Mesendoderm (in vitro differentiated cells): ENCODE data around the gene ATP1A1.

Source experiments
- DNase-seq: peaks from one replicate; pipeline ENCODE4 v3.0.0; 2013
- H2AK5ac ChIP-seq: 2 replicates; pipeline ENCODE4 v1.6.1; 2013; ENCODE audit warnings: low read length, inconsistent platforms
- H2BK120ac ChIP-seq: 2 replicates; pipeline ENCODE4 v1.6.1; 2013; ENCODE audit warnings: low read depth, mild to moderate bottlenecking, low read length, moderate library complexity, mixed read lengths
- H2BK15ac ChIP-seq: replicated peaks from 2 replicates; pipeline ENCODE4 v1.6.1; 2013; ENCODE audit warnings: low read depth, mild to moderate bottlenecking, moderate library complexity
- H2BK5ac ChIP-seq: 2 replicates; pipeline ENCODE4 v1.6.1; 2013; ENCODE audit warnings: low read length, inconsistent platforms
- H3K18ac ChIP-seq: 2 replicates; pipeline ENCODE4 v1.6.1; 2013; ENCODE audit warnings: mild to moderate bottlenecking, low read length, mixed read lengths
- H3K23ac ChIP-seq: one replicate; pipeline ENCODE4 v1.6.1; 2013; ENCODE audit warnings: low read length
- H3K27ac ChIP-seq: 2 replicates; pipeline ENCODE4 v1.5.1; 2013; ENCODE audit warnings: low read depth, mild to moderate bottlenecking, inconsistent platforms, low read length, moderate library complexity
- H3K27me3 ChIP-seq: 2 replicates; pipeline ENCODE4 v1.6.1; 2013; ENCODE audit warnings: low read length, control low read depth, mild to moderate bottlenecking, inconsistent platforms; ENCODE audit not compliant: insufficient read depth, poor library complexity
- H3K36me3 ChIP-seq: 2 replicates; pipeline ENCODE4 v1.6.1; 2013; ENCODE audit warnings: low read length, inconsistent platforms; ENCODE audit not compliant: control insufficient read depth, insufficient read depth
- H3K4ac ChIP-seq: one replicate; pipeline ENCODE4 v1.6.1; 2013; ENCODE audit warnings: low read depth, mild to moderate bottlenecking, low read length, moderate library complexity
- H3K4me1 ChIP-seq: 2 replicates; pipeline ENCODE4 v1.6.1; 2013; ENCODE audit warnings: low read depth, low read length, inconsistent platforms; ENCODE audit not compliant: control insufficient read depth
- H3K4me2 ChIP-seq: 2 replicates; pipeline ENCODE4 v1.6.1; 2013; ENCODE audit warnings: low read length
- H3K4me3 ChIP-seq: 2 replicates; pipeline ENCODE4 v1.5.1; 2013; ENCODE audit warnings: mild to moderate bottlenecking, low read length
- H3K56ac ChIP-seq: one replicate; pipeline ENCODE4 v1.6.1; 2013; ENCODE audit warnings: low read length
- H3K79me1 ChIP-seq: 2 replicates; pipeline ENCODE4 v1.6.1; 2013; ENCODE audit warnings: low read length, inconsistent platforms
- H3K79me2 ChIP-seq: 2 replicates; pipeline ENCODE4 v1.6.1; 2013; ENCODE audit warnings: mild to moderate bottlenecking, low read length; ENCODE audit not compliant: control insufficient read depth, insufficient read depth
- H3K9ac ChIP-seq: 2 replicates; pipeline ENCODE4 v1.6.1; 2013; ENCODE audit warnings: low read length, inconsistent platforms
- H4K5ac ChIP-seq: one replicate; pipeline ENCODE4 v1.6.1; 2013; ENCODE audit warnings: low read length
- H4K8ac ChIP-seq: one replicate; pipeline ENCODE4 v1.6.1; 2013; ENCODE audit warnings: low read depth, mild to moderate bottlenecking, control low read depth, low read length, moderate library complexity
- WGBS: extraction: QIAGEN DNeasy Blood & Tissue Kit; methylation state at CpG from one replicate; pipeline ENCODE4 v1.1.7; 2013; ENCODE audit warnings: low lambda C conversion rate, missing lambda C conversion rate; ENCODE audit not compliant: insufficient coverage; ENCODE audit errors: extremely low coverage; 5-methylcytosine and 5-hydroxymethylcytosine counted together

The ATP1A1 gene

GRCh38 chr1:116337398-116337797, 35.6 kb upstream of the ATP1A1 start:
- Histone ChIP-seq H3K4me3 (no peak overlapping the region), H3K27me3 (no peaks in the 10 kb centered on the region), H2BK15ac (no peak overlapping the region), H3K79me2 (no peaks in the 10 kb centered on the region), H3K4me1 (peaks cover 5% of the 10 kb centered on the region), H3K56ac (no peak overlapping the region), H3K18ac (no peak overlapping the region), H2AK5ac (no peak overlapping the region), H2BK120ac (no peak overlapping the region), H3K27ac (no peak overlapping the region), H3K23ac (no peak overlapping the region), H3K4ac (no peak overlapping the region), H3K4me2 (no peak overlapping the region), H4K5ac (no peak overlapping the region), H4K8ac (no peak overlapping the region), H3K9ac (no peak overlapping the region), H3K36me3 (no peaks in the 10 kb centered on the region), H3K79me1 (no peaks in the 10 kb centered on the region), H2BK5ac (no peak overlapping the region)
- WGBS, result no CpG with 5 or more reads among the region's 7 CpGs
- DNase-seq, result no peak

- Histone ChIP-seq H3K4me1 (peaks cover 5% of the 10 kb centered on the region), H4K5ac (no peak overlapping the region), H3K79me1 (no peaks in the 10 kb centered on the region), H2AK5ac (no peak overlapping the region), H3K36me3 (no peaks in the 10 kb centered on the region), H3K18ac (no peak overlapping the region), H4K8ac (no peak overlapping the region), H2BK15ac (no peak overlapping the region), H3K23ac (no peak overlapping the region), H3K4ac (no peak overlapping the region), H3K4me3 (no peak overlapping the region), H3K56ac (no peak overlapping the region), H3K27me3 (no peaks in the 10 kb centered on the region), H3K79me2 (no peaks in the 10 kb centered on the region), H3K4me2 (no peak overlapping the region), H2BK120ac (no peak overlapping the region), H3K9ac (no peak overlapping the region), H2BK5ac (no peak overlapping the region), H3K27ac (no peak overlapping the region)
- DNase-seq, result no peak
- no CpG with 5 or more reads among the region's 2 CpGs for WGBS
Observed at GRCh38 chr1:116338400-116338799, 34.6 kb upstream of the ATP1A1 start.

DNA sequence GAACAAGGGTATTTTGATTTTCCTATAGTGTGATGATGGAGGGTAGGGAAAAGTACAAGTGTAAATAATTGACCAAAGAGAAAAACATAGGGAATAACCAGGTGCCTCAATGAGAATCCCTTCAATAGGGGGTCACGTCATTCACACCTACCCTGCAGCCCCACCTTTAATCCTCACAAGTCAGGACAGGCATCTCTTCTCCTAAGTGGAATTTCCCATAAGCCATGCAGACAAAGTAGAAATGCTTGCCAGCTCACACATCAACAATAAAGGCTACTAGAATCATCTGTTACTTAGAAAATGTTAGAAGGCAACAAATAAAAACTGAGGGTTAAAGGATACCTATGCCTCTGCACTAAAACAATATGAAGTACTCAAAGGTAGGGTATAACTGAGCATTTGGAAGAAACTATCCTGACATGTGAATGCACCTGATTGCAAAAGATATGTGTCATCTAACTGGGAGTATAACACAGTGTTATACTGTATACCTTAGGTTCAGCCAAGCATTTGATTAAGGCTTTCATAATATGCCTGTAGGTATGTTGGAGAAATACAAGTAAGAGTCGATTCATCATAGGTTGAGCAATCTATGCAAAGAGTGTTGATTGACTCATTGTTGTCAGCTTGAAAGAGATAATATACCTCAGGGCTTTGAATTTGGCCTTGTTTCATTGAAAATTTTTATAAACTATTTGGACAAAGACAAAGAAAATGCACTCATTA, 32.4 kb upstream of the ATP1A1 start:
- no peak overlapping the region for H2BK120ac ChIP-seq

DNA sequence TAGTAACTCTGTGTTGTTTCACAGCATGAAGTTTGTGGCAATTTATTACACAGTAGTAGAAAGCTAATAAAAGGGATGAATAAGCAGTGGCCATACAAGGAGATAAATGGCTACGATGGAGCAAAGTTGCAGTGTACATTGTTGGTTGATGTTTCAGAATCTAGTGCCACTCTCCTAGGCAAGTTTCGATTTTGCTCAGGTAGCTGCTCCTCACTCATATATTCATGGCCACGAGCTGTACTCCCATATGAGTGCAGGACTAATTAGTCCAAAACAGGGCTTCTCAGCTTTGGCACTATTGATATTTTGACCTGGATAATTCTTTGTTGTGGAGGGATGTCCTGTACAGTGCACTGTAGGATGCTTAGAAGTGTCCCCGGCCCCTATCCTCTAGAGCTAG, 30.0 kb upstream of the ATP1A1 start:
- no peak for DNase-seq
- no peak overlapping the region for H3K9ac ChIP-seq
- H3K27me3 ChIP-seq, result no peaks in the 10 kb centered on the region
- H3K23ac ChIP-seq, result no peak overlapping the region
- no peak overlapping the region for H2BK5ac ChIP-seq
- no peak overlapping the region for H3K4ac ChIP-seq
- no peaks in the 10 kb centered on the region for H3K79me2 ChIP-seq
- WGBS, result no CpG with 5 or more reads among the region's 4 CpGs
- H3K27ac ChIP-seq, result no peak overlapping the region
- H3K36me3 ChIP-seq, result no peaks in the 10 kb centered on the region
- H4K8ac ChIP-seq, result no peak overlapping the region
- no peak overlapping the region for H2AK5ac ChIP-seq
- H3K18ac ChIP-seq, result no peak overlapping the region
- H4K5ac ChIP-seq, result no peak overlapping the region
- H3K4me1 ChIP-seq, result no peaks in the 10 kb centered on the region
- H3K56ac ChIP-seq, result no peak overlapping the region
- no peak overlapping the region for H2BK15ac ChIP-seq
- H3K79me1 ChIP-seq, result no peaks in the 10 kb centered on the region
- no peak overlapping the region for H3K4me3 ChIP-seq
- H3K4me2 ChIP-seq, result no peak overlapping the region
- no peak overlapping the region for H2BK120ac ChIP-seq

More for the DNA sequence above, 32.4 kb upstream of the ATP1A1 start:
- H3K9ac ChIP-seq, result no peak overlapping the region
- no peak overlapping the region for H3K56ac ChIP-seq
- H3K4ac ChIP-seq, result no peak overlapping the region
- no peaks in the 10 kb centered on the region for H3K79me2 ChIP-seq
- no peaks in the 10 kb centered on the region for H3K27me3 ChIP-seq
- no peak overlapping the region for H3K4me2 ChIP-seq
- H3K27ac ChIP-seq, result no peak overlapping the region
- DNase-seq, result no peak
- no peak overlapping the region for H2BK15ac ChIP-seq
- no CpG with 5 or more reads among the region's 2 CpGs for WGBS
- no peak overlapping the region for H2AK5ac ChIP-seq
- H3K18ac ChIP-seq, result no peak overlapping the region
- no peaks in the 10 kb centered on the region for H3K4me1 ChIP-seq
- H2BK5ac ChIP-seq, result no peak overlapping the region
- no peak overlapping the region for H4K8ac ChIP-seq
- no peak overlapping the region for H3K23ac ChIP-seq
- no peak overlapping the region for H3K4me3 ChIP-seq
- H4K5ac ChIP-seq, result no peak overlapping the region
- no peaks in the 10 kb centered on the region for H3K79me1 ChIP-seq
- no peaks in the 10 kb centered on the region for H3K36me3 ChIP-seq

- Histone ChIP-seq H3K27ac (no peak overlapping the region), H3K79me1 (no peaks in the 10 kb centered on the region), H3K4me2 (no peak overlapping the region), H3K9ac (no peak overlapping the region), H2BK5ac (no peak overlapping the region), H3K56ac (no peak overlapping the region), H4K8ac (no peak overlapping the region), H2BK15ac (no peak overlapping the region), H2AK5ac (no peak overlapping the region), H4K5ac (no peak overlapping the region), H3K4me1 (no peaks in the 10 kb centered on the region), H3K4me3 (no peak overlapping the region), H3K79me2 (no peaks in the 10 kb centered on the region), H2BK120ac (no peak overlapping the region), H3K36me3 (no peaks in the 10 kb centered on the region), H3K4ac (no peak overlapping the region), H3K23ac (no peak overlapping the region), H3K18ac (no peak overlapping the region), H3K27me3 (no peaks in the 10 kb centered on the region)
- no CpG with 5 or more reads among the region's 1 CpG for WGBS
- no peak for DNase-seq
Observed at GRCh38 chr1:116345011-116345410, 28.0 kb upstream of the ATP1A1 start.

DNA sequence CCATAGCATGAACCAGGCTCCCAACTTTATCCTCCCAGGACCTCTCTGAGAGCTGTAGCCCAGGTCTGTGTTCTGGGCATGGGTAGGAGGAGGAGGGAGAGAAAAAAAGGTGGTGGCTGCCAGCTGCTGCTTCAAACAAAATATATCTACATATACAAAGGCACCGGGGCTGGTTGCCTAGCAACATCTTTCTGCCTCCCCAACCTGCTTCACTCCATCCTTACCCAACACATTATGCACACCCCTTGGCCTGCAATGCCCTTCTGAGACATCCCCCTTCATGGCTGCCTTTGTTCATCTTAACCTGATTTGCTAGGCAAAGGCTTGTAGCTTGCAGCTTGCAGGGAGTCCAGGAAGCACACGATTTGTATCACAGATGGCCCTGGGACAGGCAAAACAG, 27.2 kb upstream of the ATP1A1 start:
- Histone ChIP-seq H3K23ac (no peak overlapping the region), H3K79me1 (no peaks in the 10 kb centered on the region), H3K18ac (no peak overlapping the region), H3K36me3 (no peaks in the 10 kb centered on the region), H3K27ac (no peak overlapping the region), H3K56ac (no peak overlapping the region), H3K9ac (no peak overlapping the region), H2BK5ac (no peak overlapping the region), H4K8ac (no peak overlapping the region), H4K5ac (no peak overlapping the region), H2AK5ac (no peak overlapping the region), H3K4me2 (no peak overlapping the region), H2BK120ac (no peak overlapping the region), H3K4ac (no peak overlapping the region), H3K4me1 (no peaks in the 10 kb centered on the region), H3K27me3 (no peaks in the 10 kb centered on the region), H3K79me2 (no peaks in the 10 kb centered on the region), H3K4me3 (no peak overlapping the region), H2BK15ac (no peak overlapping the region)
- no CpG with 5 or more reads among the region's 2 CpGs for WGBS
- peak; percentile 10 for DNase-seq
